HG03457 (cell line): ENCODE measurements around the gene DIPK2A.

Experiments
- ATAC-seq: cut with Tn5 transposase; IDR thresholded peaks from one replicate; pipeline ENCODE4 v1.9.1; 2021; ENCODE audit warnings: moderate number of reproducible peaks; ENCODE audit not compliant: unreplicated experiment

The DIPK2A gene, protein sequence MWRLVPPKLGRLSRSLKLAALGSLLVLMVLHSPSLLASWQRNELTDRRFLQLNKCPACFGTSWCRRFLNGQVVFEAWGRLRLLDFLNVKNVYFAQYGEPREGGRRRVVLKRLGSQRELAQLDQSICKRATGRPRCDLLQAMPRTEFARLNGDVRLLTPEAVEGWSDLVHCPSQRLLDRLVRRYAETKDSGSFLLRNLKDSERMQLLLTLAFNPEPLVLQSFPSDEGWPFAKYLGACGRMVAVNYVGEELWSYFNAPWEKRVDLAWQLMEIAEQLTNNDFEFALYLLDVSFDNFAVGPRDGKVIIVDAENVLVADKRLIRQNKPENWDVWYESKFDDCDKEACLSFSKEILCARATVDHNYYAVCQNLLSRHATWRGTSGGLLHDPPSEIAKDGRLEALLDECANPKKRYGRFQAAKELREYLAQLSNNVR

DNA sequence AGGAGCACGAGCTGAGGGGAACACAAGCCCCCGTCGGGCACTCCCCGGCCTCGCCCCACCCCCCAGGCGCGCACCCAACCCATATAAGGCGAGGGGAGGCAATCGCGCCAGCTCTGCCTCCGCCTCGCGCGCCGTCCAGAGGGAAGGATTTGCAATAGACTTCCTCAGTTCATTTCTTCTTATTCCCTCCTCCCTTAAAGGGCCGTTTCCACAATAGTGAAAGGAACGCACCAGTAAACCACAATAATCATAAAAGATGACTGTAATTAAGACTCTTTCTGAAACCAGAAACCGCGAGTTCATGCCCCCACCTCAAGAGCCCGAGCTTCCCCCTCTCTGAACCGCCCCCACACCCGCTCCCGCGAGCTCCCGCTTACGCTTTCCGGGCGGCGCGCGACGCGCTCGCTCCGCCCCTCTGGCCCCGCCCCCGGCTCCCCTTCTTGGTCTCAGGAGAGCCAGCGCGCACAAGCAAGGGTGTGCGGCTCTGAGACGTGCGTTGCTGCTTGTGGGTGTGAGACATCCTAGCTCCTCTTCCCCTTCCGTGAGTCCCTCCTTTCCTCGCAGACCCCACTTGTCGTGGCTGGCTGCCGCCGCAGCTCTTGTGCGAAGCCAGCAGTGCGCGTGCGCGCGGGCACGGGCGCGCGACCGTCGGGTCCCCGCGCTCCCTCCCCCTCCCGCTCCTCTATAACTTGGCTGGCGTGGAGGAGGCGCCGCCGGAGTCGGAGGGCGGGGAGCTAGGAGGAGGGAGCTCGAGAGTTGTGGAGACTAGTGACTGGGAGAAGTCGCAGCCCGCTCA lies at the start of gene DIPK2A:
TSS of gene DIPK2A (plus strand) at position 465 of the 796 bp plus-strand sequence. CDS start 510 bp downstream, outside the sequence.
- ATAC-seq = peak; percentile 52

DNA sequence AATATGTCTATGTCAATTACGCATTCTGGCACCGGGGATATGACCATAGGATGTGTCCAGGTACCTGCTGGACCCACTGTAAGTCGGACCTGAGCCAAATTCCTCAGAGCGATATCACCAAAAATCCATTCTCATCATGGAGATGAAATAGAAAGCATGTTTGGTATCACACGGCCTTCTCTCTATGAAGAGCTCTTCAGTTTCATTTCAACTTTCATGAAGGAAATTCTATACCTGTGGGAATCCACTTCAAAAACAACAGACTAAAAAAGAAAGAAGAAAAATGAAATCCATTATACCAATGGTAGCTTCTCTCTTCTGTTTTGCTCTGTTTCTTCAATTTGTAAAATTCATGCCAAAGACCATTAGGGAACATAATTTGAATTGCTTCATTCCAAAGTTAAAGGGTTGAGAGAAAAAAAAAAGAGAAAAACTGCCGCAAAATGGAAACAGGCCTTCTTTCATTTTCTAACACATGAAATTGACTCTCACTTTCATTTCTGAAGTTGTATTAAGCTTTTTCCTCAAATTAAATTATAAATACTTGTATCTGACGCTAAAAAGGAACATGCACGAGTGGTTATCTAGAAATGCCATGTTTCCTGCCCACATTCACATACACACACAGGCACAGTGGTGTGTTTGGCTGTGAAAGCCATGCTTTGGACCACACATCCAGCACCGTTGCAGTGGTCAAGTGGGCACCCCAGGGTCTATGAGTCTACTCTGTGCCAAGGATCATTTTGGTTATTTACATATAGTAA lies 46.9 kb upstream of the DIPK2A start:
- ATAC-seq = no peak

DNA sequence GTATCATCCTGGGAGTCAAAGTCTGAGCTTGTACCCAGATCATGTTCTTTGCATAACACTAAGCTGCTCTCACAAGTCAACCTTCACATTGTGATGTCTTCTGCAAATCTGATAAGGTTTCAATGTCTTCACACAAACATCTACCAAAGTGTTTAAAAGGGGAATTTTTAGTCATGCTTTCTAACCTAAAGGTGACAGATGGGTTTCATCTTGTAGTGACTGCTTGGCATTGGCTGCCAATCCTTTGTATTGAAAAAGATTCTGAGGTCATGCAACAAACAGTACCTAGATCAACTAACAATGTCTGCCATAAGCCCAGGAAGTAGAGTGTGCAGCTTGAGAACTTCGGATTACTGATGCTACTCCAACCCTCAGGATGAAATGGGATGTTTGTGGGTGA lies 43.6 kb upstream of the DIPK2A start:
- no peak for ATAC-seq

DNA sequence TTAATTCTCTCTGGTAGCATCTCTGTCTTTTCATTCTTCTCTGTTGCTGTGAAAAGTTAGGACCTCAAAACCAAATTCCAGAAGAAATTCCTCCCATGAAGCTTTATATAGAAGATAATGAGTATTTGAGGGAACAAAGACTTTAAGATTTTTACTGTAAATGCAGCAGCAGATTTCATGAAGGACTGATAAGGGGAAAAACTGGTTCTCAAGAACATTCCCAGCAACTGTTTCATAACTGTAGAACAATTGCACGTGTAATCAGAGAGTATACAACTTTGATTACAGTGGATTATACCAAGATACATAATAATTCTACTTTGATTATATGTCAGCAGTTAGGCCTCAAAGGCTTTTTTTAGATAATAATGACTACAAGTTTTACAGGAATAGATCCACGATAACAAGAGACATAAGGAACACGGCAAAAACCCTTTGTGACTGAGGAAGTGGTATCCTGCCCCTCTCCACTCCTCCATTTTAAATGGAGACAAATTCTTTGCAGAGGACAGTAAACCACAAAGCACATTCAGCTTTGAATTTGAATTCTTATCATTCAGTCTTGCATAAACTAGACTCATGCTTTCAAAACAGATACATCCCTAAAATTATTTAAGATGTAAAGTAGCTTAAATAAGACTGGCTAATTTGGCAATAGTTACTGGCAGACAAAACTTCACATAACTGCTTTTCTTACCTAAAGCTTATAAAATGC lies 42.9 kb upstream of the DIPK2A start:
- no peak for ATAC-seq

DNA sequence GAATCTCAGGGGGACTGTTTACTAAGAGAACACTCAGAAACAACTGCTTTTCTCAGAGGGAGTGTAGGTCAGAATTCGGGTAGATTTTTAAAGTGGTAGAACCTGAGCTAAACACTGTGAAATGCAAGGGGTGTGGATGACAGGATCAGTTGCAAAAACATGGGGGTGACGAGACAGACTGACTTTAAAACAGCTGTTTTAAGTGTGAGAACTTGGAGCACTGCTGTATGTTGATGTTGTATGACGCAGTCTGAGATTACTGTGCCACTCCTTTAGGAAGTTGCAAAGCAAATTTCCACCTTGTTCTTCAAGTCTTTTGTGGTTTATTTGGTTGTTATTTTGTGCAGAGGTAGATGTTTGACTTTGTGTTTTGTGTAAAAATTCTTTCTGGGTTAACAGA lies 36.8 kb upstream of the DIPK2A start:
- no peak for ATAC-seq

DNA sequence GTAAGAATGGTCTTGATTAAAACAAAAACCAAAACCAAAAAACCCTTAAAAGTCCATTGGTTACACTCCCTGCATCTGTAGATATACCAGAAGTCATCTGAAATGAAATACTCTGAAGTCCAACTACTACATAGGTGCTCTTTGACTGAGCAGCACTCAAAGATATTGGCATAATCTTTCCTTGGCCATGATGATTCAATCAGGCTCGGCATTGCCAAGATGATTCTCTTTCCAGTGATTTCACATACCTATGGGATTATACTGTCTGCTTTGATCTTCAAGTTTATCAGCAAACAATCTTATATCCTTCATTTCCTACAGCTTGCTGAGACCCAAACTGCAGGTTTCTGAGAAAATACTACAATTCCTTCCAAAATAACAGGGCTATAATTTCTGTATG lies 35.9 kb upstream of the DIPK2A start:
- no peak for ATAC-seq

DNA sequence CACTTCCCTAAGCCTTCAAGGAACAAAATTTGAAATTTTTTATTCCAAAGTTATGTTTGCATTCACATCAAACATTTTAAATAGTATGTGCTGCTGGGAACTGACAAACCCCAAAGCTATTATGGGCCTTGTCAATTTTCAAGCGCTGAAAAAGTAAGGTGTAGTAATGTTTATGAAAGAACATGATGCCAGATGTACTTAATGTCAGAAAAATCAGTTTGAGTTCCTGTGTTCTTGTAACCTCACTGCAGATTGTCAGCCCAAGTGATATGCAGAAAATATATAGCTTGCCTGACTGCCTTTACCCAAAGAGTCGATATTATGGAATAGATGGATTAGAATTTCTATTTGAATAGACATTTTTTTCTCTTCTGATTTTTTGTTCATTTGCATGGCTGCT lies 20.8 kb upstream of the DIPK2A start:
- no peak for ATAC-seq

DNA sequence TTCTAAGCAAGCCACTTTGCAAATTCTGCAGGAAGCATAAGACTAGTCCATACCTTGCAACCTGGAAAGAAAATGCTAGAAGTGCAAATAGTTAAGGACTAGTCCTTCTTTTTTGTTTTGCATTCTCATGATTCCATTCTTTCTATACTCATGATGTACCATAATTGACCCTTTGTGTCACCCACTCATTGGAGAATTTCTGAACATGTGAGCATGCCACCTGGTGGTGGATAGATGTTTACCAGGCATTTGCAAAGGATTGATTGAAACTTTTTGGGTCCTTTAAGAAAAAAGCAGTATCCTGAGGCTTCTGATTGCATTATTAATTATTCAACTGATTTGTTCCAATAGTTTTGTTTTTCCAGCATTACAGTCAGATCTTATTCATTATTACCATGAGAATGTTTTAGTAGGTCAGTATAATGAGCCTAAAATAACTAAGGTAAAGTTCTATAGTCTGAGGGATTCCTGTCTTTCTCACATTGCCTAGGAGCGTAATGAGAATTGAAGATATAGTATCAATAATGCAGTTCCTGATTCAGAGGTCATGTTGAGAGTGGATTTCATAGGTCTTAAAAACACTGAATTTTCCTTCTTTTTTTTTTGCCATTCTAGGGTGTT lies 20.2 kb upstream of the DIPK2A start:
- ATAC-seq = peak; percentile 69

DNA sequence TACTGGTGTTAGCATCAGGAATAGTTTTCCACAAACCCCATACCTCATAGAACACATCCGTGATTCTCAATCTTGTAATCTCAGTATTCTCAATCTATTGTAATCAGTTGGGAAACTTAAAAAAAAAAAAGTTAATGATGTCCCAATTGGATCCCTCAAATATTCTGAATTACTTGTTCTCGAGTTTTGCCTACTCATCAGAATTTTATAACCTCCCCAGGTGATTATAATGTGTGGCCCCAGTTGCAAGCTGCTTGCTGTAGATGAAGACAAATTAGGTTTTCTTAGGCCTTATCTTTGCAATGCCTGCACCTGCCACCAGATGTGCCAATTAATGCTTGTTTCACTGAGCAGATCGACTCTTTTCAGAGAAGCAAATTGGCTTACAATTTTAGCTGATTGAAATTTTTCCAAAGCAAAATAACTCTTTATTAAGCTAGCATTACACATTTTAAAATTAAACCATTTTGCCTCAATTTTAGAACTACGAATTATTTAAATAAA lies 19.0 kb upstream of the DIPK2A start:
- no peak for ATAC-seq

DNA sequence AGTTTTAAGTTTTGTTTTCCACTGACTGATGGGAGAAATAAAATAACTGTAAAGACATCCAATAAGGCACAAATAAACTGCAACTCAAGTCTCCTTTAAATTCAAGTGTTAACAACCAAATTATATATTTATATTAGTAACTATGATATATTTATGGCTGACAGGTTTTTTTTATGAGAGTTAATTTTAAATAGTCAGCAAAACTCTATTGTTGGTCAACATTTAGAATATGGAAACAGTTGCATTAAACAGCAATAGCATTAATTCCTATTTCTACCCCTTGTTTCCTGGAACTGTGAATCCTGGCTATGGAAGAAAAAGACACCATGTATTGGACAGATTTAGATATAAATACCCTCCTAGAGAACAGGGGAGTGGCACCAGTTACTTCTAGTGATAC lies 16.5 kb upstream of the DIPK2A start:
- no peak for ATAC-seq

DNA sequence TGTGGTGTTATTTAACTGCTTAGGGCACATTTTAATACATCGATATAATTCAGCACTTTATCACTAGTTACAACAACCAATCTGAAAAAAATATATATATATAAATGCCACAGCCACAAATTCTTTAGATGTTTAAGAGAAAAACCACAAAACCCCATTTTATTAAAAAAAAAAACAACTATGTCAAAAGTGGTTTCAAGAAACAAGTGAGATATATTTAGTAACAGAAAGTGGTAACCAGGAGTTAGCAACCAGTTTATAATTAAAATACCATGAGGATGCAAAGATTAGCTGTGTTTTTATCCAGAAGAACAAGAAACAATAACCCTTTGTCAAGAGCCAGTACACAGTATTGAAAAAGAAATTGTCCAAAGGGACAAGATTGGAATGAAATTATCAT lies 14.8 kb upstream of the DIPK2A start:
- no peak for ATAC-seq

DNA sequence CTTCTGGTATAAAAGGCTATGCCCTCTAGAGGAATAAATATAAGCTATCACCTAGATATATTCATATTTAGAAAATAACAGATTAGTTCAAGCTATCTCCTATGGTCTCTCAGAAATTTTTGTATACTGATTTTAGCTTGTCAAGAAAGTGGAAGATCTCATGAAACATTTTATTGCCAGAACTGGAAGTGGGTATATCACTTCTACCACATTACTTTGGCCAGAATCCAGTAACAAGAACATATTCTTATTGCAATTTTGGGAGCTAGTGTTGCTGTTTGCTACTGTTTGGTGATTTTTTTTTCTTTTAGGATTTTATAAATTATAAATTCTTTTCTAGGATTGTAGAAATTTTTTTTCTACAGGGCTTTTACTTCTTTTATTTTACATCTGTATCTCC lies 14.2 kb upstream of the DIPK2A start:
- ATAC-seq = no peak

DNA sequence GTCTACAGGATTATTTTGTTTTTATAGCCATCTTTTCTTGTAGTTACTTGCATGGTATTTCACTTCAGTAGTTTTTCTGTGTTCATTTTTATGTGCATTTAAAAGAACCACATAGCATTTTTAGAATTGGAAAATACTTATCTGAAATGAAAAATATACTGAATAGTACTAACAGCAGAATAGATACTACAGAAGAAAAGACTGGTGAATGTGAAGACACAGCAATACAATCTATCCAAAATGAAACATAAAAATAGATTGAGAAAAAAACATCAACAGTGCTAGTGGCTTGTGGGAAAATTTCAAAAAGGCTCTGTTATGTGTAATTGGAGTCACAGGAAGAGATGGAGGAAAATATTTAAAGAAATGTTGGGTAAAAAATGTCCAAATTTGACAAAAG lies 12.7 kb upstream of the DIPK2A start:
- ATAC-seq = no peak

DNA sequence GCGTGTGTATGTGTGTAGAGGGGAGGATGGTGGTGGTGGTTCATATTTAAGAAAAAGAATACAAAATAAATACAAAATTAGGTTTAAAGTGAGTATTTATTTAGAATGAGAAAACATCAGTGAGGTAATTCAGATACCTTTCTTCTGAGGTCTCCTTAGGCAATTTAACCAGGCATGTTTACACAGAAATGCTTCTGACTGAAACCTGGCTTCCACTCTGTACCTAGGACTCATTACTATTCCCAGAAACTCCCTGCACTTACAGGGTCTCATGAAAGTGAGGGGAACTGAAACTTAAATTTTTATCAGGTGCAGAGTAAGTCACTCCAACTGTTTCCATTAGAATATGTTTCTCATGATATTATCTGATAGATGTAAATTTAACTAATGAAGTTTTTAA lies 10.3 kb upstream of the DIPK2A start:
- ATAC-seq = no peak

DNA sequence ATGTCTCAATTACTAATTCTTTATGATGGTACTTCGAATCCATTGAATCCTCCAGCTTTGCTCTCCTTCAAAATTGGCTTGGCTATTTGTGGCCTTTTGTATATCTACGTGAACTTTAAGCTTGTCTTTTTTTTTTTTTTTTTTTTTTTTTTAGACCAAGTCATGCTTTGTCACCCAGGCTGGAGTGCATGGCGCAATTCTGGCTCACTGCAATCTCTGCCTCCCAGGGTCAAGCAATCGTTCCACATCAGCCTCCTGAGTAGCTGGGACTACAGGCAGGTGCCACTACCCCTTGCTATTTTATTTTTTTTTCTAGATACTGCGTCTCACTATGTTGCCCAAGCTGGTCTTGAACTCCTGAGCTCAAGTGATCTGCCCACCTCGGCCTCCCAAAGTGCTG lies 7.7 kb upstream of the DIPK2A start:
- ATAC-seq = no peak

DNA sequence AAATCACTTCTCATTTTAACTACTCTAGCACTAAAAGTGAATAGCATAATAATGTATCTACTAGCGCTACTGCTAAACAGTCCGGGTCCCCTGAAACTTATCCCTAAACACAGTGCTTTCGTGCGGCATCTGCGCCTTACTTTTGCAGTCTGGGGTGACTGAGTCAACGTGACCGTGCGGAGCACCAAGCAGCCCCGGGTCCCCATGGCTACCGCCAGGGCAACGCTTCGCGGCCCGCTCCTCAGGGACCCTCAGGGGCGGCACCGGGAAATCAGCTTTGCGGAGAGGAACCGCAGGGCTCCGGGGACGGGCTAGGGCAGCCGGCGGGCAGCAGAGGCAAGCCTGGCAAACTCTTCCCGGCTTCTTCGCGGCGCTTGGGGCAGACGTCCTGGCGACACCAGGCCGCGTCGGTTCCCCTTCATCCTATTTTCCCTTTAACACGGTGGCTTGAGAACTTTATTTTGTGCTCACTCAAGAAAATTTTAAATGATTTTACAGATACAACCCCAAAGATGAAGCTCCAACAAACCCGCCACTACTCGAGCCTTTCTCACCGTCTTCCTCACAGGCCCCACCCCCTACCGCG lies 757 bp upstream of the DIPK2A start:
- peak; percentile 17 for ATAC-seq

DNA sequence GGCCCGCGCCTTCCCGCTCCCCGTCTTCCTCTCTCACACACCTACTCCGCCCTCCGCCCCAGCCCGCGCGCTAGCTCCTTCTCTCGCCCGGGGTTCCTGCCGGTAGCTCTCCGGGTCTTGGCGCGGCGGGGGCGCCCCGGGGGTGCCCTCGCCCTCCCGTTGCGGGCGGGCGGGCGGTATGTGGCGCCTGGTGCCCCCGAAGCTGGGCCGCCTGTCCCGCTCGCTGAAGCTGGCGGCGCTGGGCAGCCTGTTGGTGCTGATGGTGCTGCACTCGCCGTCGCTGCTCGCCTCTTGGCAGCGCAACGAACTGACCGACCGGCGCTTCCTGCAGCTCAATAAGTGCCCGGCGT lies 507 bp downstream of the DIPK2A start:
- no peak for ATAC-seq

DNA sequence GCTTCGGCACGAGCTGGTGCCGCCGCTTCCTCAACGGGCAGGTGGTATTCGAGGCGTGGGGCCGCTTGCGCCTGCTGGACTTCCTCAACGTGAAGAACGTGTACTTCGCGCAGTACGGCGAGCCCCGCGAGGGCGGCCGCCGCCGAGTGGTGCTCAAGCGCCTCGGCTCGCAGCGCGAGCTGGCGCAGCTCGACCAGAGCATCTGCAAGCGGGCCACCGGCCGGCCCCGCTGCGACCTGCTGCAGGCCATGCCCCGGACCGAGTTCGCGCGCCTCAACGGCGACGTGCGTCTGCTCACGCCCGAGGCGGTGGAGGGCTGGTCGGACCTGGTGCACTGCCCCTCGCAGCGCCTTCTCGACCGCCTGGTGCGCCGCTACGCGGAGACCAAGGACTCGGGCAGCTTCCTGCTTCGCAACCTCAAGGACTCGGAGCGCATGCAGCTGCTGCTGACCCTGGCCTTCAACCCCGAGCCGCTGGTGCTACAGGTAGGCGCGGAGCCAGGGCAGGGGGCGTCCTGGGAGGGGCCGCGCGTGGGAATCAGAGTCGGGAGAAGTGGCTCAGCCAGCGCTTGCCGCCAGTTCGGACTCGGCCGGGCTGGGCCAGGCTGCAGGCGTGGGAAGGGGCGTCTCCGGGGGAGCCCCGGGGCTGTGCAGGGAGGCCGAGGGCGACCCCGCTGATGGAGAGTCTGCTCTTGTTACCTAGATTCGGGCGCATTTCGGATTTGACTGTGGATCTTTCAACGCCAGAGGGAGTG lies 1.1 kb downstream of the DIPK2A start:
- peak; percentile 26 for ATAC-seq
